Esophagus squamous epithelium (tissue), 5 donors: ENCODE results near the gene SETD4. TPM values are rescaled to one million over a fixed set of nuclear protein-coding genes. Genes with fewer than 3 reads are reported as not detected.

Experiments
- DNase-seq: peaks from one replicate; lab custom pipeline; 2025; lab: John Stamatoyannopoulos, UW
- H3K27ac ChIP-seq, 4 donors: fragments of 200-600 bp; sonication (generic); one replicate each; pipeline ENCODE4 v1.5.1; 2016 to 2019; ENCODE audit warnings: mild to moderate bottlenecking in 1 of 4
- H3K27me3 ChIP-seq, 4 donors: fragments of 200-600 bp; sonication (generic); 1 replicate in 3 of 4; 2 replicates in 1 of 4; pipeline versions ENCODE4 v1.5.1 to v1.6.0; 2017 to 2021; ENCODE audit warnings: antibody characterized with exemption in 1 of 4
- H3K36me3 ChIP-seq, 3 donors: fragments of 200-600 bp; sonication (generic); one replicate each; pipeline ENCODE4 v1.5.1; 2016 to 2019
- H3K4me1 ChIP-seq, 3 donors: fragments of 200-600 bp; sonication (generic); one replicate each; pipeline ENCODE4 v1.5.1; 2017 to 2019
- H3K4me3 ChIP-seq, 4 donors: fragments of 200-600 bp; sonication (generic); 1 replicate in 3 of 4; 2 replicates in 1 of 4; pipeline ENCODE4 v1.5.1; 2016 to 2019; ENCODE audit warnings: mild to moderate bottlenecking in 2 of 4, moderate library complexity in 1 of 4
- H3K9me3 ChIP-seq, 3 donors: fragments of 200-600 bp; sonication (generic); one replicate each; pipeline ENCODE4 v1.5.1; 2016 to 2019
- CTCF ChIP-seq, 6 experiments: fragments of 450-650 bp in 4 of 6; fragments of 200-600 bp in 2 of 6; sonication (generic) in 2 of 6; IDR thresholded peaks; one replicate each; pipeline ENCODE4 v1.5.1; 2016 to 2019; ENCODE audit warnings: antibody characterized with exemption in 6 of 6, mild to moderate bottlenecking in 4 of 6, moderate library complexity in 4 of 6
- POLR2A ChIP-seq, 4 donors: fragments of 450-650 bp; IDR thresholded peaks; one replicate each; pipeline ENCODE4 v1.6.1; 2017; ENCODE audit warnings: antibody characterized with exemption in 4 of 4, mild to moderate bottlenecking in 4 of 4, moderate library complexity in 3 of 4
- WGBS, 2 donors: methylation state at CpG; one replicate each; pipeline ENCODE4 v1.1.5; 2018; 5-methylcytosine and 5-hydroxymethylcytosine counted together
- intact Hi-C: fragments of 100-400 bp; cut with DNase I; formaldehyde crosslinking; loops from one replicate; pipeline ENCODE4 v1.15.0; 2022
- total RNA-seq, 4 donors: library from RNA; depleted of rRNA; stranded (reverse); fragments of >200 nt; gene quantifications; one replicate each; pipeline ENCODE4 v1.1.0, GENCODE V29; 2016
- donor health status: DM: yes; HTN: yes; CAD: no.

Gene SETD4
- total RNA-seq, 4 donors from 2014 or later: 9.9 to 30.1 (median 14.6) TPM

GRCh38 chr21:36005018-36005417, 55.3 kb downstream of the SETD4 start:
- Histone ChIP-seq H3K4me3 (peak overlapping the region in 1 of 4 donors; percentile 26), H3K27me3 (peaks cover 0 to 6% (median 0%) of the 10 kb centered on the region in 4 donors), H3K27ac (peak overlapping the region in 1 of 4 donors; percentile 22), H3K36me3 (no peaks in the 10 kb centered on the region), H3K9me3 (no peaks in the 10 kb centered on the region), H3K4me1 (no peaks in the 10 kb centered on the region)
- no peak for DNase-seq
- intact Hi-C loops: no loop called here
- TF ChIP-seq POLR2A (IDR thresholded peaks at IDR 0.05): no peak
- WGBS, 2 donors: 80 to 83% methylated on average over 13 to 14 of the region's 17 CpGs

- H3K36me3 ChIP-seq: no peaks in the 10 kb centered on the region
- no peak for DNase-seq
- WGBS, 2 donors: 68 to 69% methylated on average over 4 to 5 of the region's 13 CpGs
- no peaks in the 10 kb centered on the region for H3K4me1 ChIP-seq
- peaks cover 0 to 6% (median 0%) of the 10 kb centered on the region in 4 donors for H3K27me3 ChIP-seq
- H3K4me3 ChIP-seq: no peak overlapping the region
- H3K27ac ChIP-seq: no peak overlapping the region
- TF ChIP-seq POLR2A (IDR thresholded peaks at IDR 0.05): no peak
- no peak for TF ChIP-seq CTCF (IDR thresholded peaks at IDR 0.05)
- no peaks in the 10 kb centered on the region for H3K9me3 ChIP-seq
- intact Hi-C loops: no loop called here
These were observed 55.9 kb downstream of the SETD4 start for GRCh38 chr21:36004441-36004840.

- no peaks in the 10 kb centered on the region for H3K4me1 ChIP-seq
- 91 to 94% methylated on average over 11 of the region's 11 CpGs for WGBS, 2 donors
- H3K4me3 ChIP-seq: no peak overlapping the region
- H3K9me3 ChIP-seq: no peaks in the 10 kb centered on the region
- DNase-seq: no peak
- no peak for TF ChIP-seq CTCF (IDR thresholded peaks at IDR 0.05)
- no peak for TF ChIP-seq POLR2A (IDR thresholded peaks at IDR 0.05)
- H3K36me3 ChIP-seq: no peaks in the 10 kb centered on the region
- H3K27me3 ChIP-seq: peaks cover 0 to 12% (median 0%) of the 10 kb centered on the region in 4 donors
- no peak overlapping the region for H3K27ac ChIP-seq
- intact Hi-C loops: no loop called here
These were observed 56.5 kb downstream of the SETD4 start for GRCh38 chr21:36003776-36004175.

- H3K27me3 ChIP-seq: peaks cover 0 to 60% (median 0%) of the 10 kb centered on the region in 4 donors
- H3K27ac ChIP-seq: no peak overlapping the region
- H3K36me3 ChIP-seq: no peaks in the 10 kb centered on the region
- TF ChIP-seq CTCF (IDR thresholded peaks at IDR 0.05) (no peak), POLR2A (IDR thresholded peaks at IDR 0.05) (no peak)
- no peak for DNase-seq
- H3K4me3 ChIP-seq: no peak overlapping the region
- intact Hi-C loops: no loop called here
- H3K9me3 ChIP-seq: no peaks in the 10 kb centered on the region
- no peaks in the 10 kb centered on the region for H3K4me1 ChIP-seq
These were observed 64.1 kb downstream of the SETD4 start for GRCh38 chr21:35996217-35996616.

- TF ChIP-seq POLR2A (IDR thresholded peaks at IDR 0.05) (no peak), CTCF (IDR thresholded peaks at IDR 0.05) (no peak)
- no peaks in the 10 kb centered on the region for H3K4me1 ChIP-seq
- intact Hi-C loops: no loop called here
- peaks cover 0 to 55% (median 0%) of the 10 kb centered on the region in 4 donors for H3K27me3 ChIP-seq
- WGBS, 2 donors: 62 to 65% methylated on average over 4 of the region's 4 CpGs
- no peaks in the 10 kb centered on the region for H3K36me3 ChIP-seq
- no peak overlapping the region for H3K27ac ChIP-seq
- no peaks in the 10 kb centered on the region for H3K9me3 ChIP-seq
- no peak overlapping the region for H3K4me3 ChIP-seq
- no peak for DNase-seq
These were observed 64.7 kb downstream of the SETD4 start for GRCh38 chr21:35995522-35996088.
